LNCaP clone FGC (cell line): ENCODE data around the gene LRRC1.

ENCODE experiments used
- DNase-seq: peaks from one replicate; pipeline ENCODE4 v3.0.0-alpha.2; 2011; ENCODE audit warnings: low read depth
- H3K4me3 ChIP-seq: 2 replicates; pipeline ENCODE4 v1.5.1; 2011; ENCODE audit warnings: mild to moderate bottlenecking, low read depth, low read length, control low read depth
- CTCF ChIP-seq: IDR thresholded peaks from 2 replicates; pipeline ENCODE4 v1.5.1; 2012; ENCODE audit warnings: mild to moderate bottlenecking; ENCODE audit not compliant: control insufficient read depth, insufficient read depth; ENCODE audit errors: extremely low read depth

LRRC1 gene

DNA sequence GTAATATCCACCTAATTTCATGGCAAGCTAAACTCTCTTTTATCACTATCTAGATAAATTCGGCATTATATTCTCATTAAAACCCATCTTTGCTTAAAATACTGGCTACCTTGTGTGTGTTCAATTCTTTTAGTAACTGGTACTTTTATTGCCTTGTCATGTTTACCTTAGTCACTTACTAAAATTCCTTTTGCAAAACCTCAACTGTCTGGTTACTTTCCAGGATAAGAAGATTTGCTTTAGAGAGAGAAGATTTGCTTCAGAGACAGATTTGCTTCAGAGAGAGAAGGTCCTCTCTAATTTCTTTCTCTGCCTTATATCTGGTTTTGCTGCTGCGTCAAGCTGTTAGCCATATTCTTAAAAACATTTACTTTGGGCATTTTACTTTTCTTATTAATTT is 164.9 kb downstream of the LRRC1 start:
- TF ChIP-seq CTCF, result no peak
- no peak overlapping the region for H3K4me3 ChIP-seq
- peak; percentile 22 for DNase-seq

DNA sequence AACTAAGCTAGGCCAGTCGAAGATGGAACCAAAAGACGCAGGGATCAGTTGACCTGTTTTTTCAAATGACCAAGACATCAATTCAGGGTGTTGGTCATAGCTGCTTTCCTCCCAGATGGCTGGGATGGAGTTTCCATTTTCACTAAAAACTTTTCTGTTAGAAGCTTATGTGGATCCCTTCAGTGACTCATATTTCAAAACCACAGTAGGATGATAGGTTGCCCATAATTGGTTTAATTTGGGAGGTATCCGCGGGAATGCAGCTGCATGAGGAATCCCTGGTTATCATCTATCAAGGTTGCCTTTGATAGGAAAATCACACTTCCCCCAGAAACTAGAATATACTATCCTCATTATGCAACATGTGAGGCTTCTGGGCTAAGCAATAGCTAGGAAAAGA is 165.5 kb downstream of the LRRC1 start:
- H3K4me3 ChIP-seq, result no peak overlapping the region
- TF ChIP-seq CTCF, result no peak
- no peak for DNase-seq

DNA sequence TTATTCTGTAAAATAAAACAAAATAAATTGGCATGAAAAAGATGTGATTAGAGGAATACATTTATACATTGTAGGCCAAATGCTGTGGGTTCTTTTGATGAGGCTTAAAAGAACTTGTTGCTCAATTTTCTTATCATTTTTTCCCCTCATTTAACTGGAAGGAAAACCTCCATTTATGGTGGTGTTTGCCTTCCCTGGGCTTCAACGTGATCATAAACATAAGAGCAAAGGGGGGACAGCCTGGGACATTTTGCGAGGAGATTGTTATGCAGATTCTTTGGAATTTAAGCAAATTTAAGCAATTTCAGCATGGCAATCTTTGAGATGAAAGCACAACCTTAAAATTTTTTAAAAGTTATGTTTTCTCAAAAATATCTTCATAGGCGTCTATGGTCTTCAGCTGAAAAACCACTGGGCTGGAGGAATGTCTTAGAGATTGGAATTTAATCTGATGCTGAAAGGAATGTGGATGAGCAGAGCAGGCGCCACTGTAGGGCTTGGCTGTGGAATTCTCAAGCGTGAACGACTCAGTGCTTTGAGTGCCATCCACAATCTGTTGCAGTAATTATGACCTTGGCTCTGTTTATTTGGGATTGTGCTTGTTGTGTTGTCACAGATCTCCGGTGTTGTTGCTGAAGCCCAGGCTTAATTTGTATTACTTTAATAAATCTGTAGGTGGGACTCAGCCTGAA is 167.0 kb downstream of the LRRC1 start:
- no peak for TF ChIP-seq CTCF
- H3K4me3 ChIP-seq, result no peak overlapping the region
- DNase-seq, result no peak

DNA sequence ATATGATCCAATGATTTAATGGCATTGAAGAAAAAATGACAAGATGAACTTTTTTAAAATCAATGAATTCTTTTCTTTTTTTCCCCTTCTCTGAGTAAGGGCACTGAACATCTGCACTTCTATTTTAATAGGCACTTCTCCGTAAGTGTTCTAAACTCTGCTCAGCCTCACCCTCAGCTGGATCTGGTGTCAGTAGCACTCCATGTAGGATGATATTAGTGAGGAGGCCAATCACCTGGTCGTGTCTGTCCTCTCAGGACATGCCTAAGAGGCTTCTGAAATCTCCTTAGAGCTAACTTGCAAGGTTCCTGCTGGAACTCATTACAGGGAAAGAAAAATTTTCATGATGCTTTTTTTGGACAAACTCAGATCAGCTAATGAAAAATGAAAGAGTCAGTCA is 167.8 kb downstream of the LRRC1 start:
- TF ChIP-seq CTCF, result no peak
- no peak overlapping the region for H3K4me3 ChIP-seq
- DNase-seq, result no peak

DNA sequence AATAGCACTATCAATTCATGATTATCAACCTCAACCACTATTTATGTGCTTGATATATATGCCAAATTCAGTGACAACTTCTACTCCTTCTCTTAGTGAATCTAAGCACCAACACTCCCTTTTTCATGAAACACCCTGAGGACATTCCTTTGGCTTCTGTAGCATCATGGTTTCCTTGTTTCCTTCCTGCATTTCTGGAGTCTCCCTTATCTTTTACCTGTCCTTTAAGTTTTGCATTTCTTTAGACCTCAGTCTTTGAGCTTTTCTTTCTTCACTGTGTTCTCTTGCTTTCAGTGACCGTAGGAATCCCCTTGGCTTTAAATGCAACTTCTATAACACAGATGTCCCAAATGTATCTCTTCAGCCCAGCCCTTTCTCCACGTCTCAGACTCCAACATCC is 172.6 kb downstream of the LRRC1 start:
- H3K4me3 ChIP-seq, result no peak overlapping the region
- DNase-seq, result no peak
- no peak for TF ChIP-seq CTCF
